BE2C (cell line): ENCODE measurements around the gene RUBCNL.
"Not testable (repeated sequence)": the region's sequence is repeated elsewhere in the genome, so short reads cannot be mapped to it uniquely, and the experiment has no call there.

ENCODE experiments used
- DNase-seq: peaks from one replicate; pipeline ENCODE4 v3.0.0-alpha.2; 2020
- H3K27me3 ChIP-seq: fragments of 250-450 bp; sonication (Bioruptor Pico); 2 replicates; pipeline ENCODE4 v1.5.1; 2020; ENCODE audit warnings: mild to moderate bottlenecking
- H3K36me3 ChIP-seq: fragments of 250-450 bp; sonication (Bioruptor Pico); 2 replicates; pipeline ENCODE4 v1.5.1; 2020; ENCODE audit warnings: mild to moderate bottlenecking
- H3K4me1 ChIP-seq: fragments of 250-450 bp; sonication (Bioruptor Pico); 2 replicates; pipeline ENCODE4 v1.5.1; 2020
- H3K4me3 ChIP-seq: 2 replicates; pipeline ENCODE4 v1.5.1; 2011; ENCODE audit warnings: low read depth, low read length
- H3K9me3 ChIP-seq: fragments of 250-450 bp; sonication (Bioruptor Pico); 2 replicates; pipeline ENCODE4 v1.5.1; 2020
- TF ChIP-seq, protein P1 (sequence below): IDR thresholded peaks from 2 replicates; pipeline ENCODE4 v1.5.1; 2012; ENCODE audit warnings: mild to moderate bottlenecking, low read depth, low read length

The RUBCNL gene

DNA sequence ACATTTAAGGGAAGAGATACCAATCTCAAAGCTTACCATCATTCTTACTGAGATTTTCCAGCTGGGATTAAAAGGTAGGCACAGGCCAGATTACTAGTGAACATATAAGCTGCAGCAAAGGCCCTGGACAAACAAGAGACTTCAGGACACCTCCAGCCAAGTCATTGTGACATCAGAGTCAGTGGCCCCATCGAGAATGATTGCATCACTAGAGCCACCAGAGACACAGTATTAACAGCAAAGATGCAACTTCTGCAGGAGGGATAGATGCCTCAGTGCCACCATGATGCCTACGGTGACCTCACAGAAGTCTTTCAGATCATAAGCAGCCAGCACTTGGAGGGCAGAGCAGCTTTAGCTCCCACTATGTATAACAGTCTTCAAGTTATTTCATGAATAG lies 8.6 kb downstream of the RUBCNL start:
- no peak for DNase-seq
- Histone ChIP-seq H3K9me3 (no peaks in the 10 kb centered on the region), H3K36me3 (no peaks in the 10 kb centered on the region), H3K4me1 (no peaks in the 10 kb centered on the region), H3K4me3 (no peak overlapping the region), H3K27me3 (peaks cover 21% of the 10 kb centered on the region)
- TF ChIP-seq, protein P1, sequence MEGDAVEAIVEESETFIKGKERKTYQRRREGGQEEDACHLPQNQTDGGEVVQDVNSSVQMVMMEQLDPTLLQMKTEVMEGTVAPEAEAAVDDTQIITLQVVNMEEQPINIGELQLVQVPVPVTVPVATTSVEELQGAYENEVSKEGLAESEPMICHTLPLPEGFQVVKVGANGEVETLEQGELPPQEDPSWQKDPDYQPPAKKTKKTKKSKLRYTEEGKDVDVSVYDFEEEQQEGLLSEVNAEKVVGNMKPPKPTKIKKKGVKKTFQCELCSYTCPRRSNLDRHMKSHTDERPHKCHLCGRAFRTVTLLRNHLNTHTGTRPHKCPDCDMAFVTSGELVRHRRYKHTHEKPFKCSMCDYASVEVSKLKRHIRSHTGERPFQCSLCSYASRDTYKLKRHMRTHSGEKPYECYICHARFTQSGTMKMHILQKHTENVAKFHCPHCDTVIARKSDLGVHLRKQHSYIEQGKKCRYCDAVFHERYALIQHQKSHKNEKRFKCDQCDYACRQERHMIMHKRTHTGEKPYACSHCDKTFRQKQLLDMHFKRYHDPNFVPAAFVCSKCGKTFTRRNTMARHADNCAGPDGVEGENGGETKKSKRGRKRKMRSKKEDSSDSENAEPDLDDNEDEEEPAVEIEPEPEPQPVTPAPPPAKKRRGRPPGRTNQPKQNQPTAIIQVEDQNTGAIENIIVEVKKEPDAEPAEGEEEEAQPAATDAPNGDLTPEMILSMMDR: no peak

DNA sequence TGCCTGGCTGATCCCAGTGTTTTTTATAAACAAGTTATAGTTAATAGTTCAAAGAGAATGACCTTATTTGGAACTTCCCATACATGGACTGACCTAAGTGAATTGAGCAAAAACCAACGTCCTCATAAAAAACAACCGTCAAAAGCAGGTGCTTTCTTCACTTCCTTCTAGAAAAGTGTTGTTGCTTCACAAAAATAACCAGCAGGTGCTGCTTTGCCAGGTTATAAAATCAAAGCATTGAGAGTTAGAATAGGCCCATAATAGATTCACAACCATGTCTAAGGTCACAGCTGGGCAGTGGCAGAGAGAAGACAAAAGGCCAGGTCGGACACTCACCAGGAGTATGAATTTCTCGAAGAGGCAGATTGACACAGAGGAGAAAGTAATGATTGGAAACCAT lies 9.5 kb downstream of the RUBCNL start:
- Histone ChIP-seq H3K4me3 (no peak overlapping the region), H3K36me3 (no peaks in the 10 kb centered on the region), H3K27me3 (peaks cover 16% of the 10 kb centered on the region), H3K9me3 (no peaks in the 10 kb centered on the region), H3K4me1 (no peaks in the 10 kb centered on the region)
- no peak for DNase-seq
- TF ChIP-seq, protein P1: no peak

DNA sequence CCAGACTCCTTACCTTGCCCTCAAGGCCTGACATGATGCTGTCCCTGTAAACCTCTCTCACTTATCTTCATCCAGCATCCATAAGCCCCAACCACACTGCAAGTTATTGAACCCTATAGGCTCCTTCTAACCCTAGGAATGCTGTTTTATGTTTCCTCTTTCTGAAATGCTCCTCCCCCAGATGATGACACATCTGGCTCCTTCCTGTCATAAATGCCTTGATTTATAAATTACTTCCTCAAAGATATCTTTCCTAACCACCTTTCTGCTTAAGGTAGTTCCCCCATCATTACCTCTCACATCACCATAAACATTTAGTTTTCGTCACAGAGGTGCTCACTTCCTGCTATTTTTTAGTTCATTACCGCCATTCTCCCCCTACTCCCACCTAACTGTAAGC lies 12.3 kb downstream of the RUBCNL start:
- Histone ChIP-seq H3K4me1 (no peaks in the 10 kb centered on the region), H3K27me3 (peaks cover 7% of the 10 kb centered on the region), H3K36me3 (no peaks in the 10 kb centered on the region), H3K4me3 (no peak overlapping the region), H3K9me3 (no peaks in the 10 kb centered on the region)
- TF ChIP-seq, protein P1: no peak
- DNase-seq: no peak

DNA sequence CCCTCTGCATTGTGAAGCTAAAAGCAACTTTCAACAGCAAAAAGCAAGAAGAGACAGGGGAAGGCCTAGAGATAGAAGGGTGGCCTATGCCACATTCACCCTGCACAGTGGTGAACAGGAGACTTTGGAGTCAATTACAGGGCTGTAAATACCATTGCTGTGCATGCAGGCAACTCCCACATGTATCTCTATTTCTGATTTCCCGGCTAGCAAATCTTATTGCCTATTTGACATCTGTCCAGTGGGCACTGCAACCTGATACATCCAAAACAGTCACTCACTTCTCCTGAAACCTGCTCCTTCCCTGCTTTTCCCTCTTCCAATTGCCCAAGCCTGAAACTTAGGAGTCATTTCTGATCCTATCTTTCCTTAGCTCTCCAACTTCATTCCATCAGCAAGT lies 13.4 kb downstream of the RUBCNL start:
- TF ChIP-seq, protein P1: no peak
- DNase-seq: no peak
- H3K4me3 ChIP-seq: no peak overlapping the region
- no peaks in the 10 kb centered on the region for H3K36me3 ChIP-seq
- H3K9me3 ChIP-seq: no peaks in the 10 kb centered on the region
- H3K4me1 ChIP-seq: no peaks in the 10 kb centered on the region
- peaks cover 17% of the 10 kb centered on the region for H3K27me3 ChIP-seq

DNA sequence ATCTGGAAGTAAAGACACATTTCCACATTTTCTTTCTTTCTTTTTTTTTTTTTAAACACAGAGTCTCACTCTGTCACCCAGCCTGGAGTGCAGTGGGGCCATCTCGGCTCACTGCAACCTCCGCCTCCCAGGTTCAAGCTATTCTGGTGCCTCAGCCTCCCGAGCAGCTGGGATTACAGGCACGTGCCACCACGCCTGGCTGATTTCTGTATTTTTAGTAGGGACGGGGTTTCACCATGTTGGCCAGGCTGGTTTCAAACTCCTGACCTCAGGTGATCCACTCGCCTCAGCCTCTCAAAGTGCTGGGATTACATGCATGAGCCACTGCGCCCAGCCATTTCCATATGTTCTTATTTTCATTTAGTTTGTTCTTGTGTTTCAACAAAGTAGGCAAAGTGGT lies 14.1 kb downstream of the RUBCNL start:
- DNase-seq, H3K4me3 ChIP-seq, H3K4me1 ChIP-seq, H3K36me3 ChIP-seq, H3K9me3 ChIP-seq: not testable (repeated sequence)
- H3K27me3 ChIP-seq: peaks cover 22% of the 10 kb centered on the region

DNA sequence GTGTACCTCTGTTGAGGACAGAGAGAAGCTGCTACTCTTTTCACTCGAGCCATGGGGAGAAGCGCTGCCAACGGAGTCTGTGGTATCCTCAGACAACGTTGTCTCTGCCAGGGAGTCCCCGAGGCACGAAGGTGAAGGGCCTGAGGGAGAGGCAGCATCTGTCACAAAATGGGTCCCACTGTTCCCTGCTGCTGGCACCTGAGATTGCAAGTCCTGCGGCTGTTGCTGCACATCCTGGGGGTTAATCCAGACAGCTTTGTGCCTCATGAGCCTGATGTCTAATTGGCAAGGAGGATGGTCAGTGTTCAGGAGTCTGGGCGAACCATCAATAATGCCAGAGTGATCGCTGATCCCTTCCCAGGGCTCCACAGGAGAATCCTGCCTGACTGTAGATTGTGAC lies 15.0 kb downstream of the RUBCNL start:
- H3K36me3 ChIP-seq: no peaks in the 10 kb centered on the region
- no peak for DNase-seq
- H3K9me3 ChIP-seq: no peaks in the 10 kb centered on the region
- no peaks in the 10 kb centered on the region for H3K4me1 ChIP-seq
- H3K27me3 ChIP-seq: peaks cover 23% of the 10 kb centered on the region
- TF ChIP-seq, protein P1: no peak
- H3K4me3 ChIP-seq: no peak overlapping the region

DNA sequence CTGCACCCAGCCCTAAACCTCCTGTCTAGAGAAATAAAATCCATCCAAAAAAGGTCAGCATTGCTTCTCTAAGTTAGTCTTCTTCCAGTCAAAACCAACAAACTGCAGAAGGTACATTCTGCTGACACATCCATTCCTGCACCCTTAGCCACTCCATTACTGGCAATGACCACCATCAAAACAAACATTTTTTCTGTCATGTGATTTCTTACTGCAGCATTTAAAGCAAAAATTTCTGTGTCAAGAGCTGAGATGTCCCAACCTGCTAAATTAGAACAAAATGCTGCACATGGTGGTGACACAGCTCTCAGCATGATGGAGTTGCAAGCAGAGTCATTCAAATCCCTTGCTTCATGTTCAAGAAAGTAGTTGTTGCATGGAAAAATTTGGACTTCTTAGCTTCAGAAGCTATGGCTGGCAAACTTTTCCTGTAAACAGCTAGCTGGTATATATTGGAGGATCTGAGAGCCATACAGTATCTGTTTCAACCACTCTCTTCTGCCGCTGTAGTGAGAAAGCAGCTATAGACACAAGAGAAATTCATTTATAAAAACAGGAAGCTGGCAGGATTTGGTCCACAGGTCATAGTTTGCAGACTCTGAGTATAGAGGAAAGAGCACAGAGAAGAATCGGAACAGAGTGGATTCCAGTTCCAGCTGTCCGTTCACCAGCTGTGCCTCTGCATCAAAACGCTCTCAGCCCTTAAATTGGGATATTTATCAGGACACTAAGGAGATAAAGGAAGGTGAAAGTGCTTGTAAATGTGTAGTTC lies 17.4 kb downstream of the RUBCNL start:
- TF ChIP-seq, protein P1: no peak
- Histone ChIP-seq H3K36me3 (no peaks in the 10 kb centered on the region), H3K4me3 (no peak overlapping the region), H3K27me3 (peaks cover 16% of the 10 kb centered on the region), H3K9me3 (no peaks in the 10 kb centered on the region), H3K4me1 (no peaks in the 10 kb centered on the region)
- DNase-seq: no peak
